PC-9 (cell line): ENCODE data around the gene RHCE. TPM values are rescaled to one million over a fixed set of nuclear protein-coding genes. Genes with fewer than 3 reads are reported as not detected.
"Not testable (repeated sequence)": the region's sequence is repeated elsewhere in the genome, so short reads cannot be mapped to it uniquely, and the experiment has no call there.

ENCODE experiments used
- BruUV-seq: library from RNA; stranded (reverse); fragments of 400-500 nt; replicated peaks from 2 replicates; lab custom pipeline; 2021; lab: Mats Ljungman, UMichigan
- CTCF ChIA-PET: fragments of 300-600 bp; sonication (Branson Sonifier 250); formaldehyde crosslinking; loops from one replicate; lab custom pipeline; 2022; ENCODE audit warnings: antibody characterized with exemption; lab: Charles Lee
- POLR2A ChIA-PET: fragments of 300-600 bp; sonication (Branson Sonifier 250); formaldehyde crosslinking; loops from one replicate; lab custom pipeline; 2022; ENCODE audit warnings: antibody characterized with exemption; ENCODE audit not compliant: unreplicated experiment; lab: Charles Lee
- DNase-seq, 2 experiments: peaks; one replicate each; pipeline versions ENCODE4 v3.0.0 to v3.0.0-alpha.2; 2015 to 2022; ENCODE audit warnings: mixed read lengths in 1 of 2
- H2AFZ ChIP-seq: fragments of 200-600 bp; sonication (generic); 2 replicates; pipeline ENCODE4 v1.8.1; 2017; ENCODE audit warnings: antibody characterized with exemption
- H3F3A ChIP-seq: fragments of 200-600 bp; sonication (generic); 2 replicates; pipeline ENCODE4 v1.8.1; 2017; ENCODE audit warnings: antibody characterized with exemption, mild to moderate bottlenecking, low read depth; ENCODE audit not compliant: insufficient read depth
- H3K27ac ChIP-seq: fragments of 200-600 bp; sonication (generic); 2 replicates; pipeline ENCODE4 v1.6.1; 2016; ENCODE audit warnings: mixed run types
- H3K27me3 ChIP-seq: fragments of 200-600 bp; sonication (generic); 2 replicates; pipeline ENCODE4 v1.6.1; 2016; ENCODE audit warnings: low read depth, mixed run types; ENCODE audit not compliant: insufficient read depth
- H3K36me3 ChIP-seq: fragments of 200-600 bp; sonication (generic); 2 replicates; pipeline ENCODE4 v1.6.1; 2016; ENCODE audit warnings: low read depth, mixed run types
- H3K4me1 ChIP-seq: fragments of 200-600 bp; sonication (generic); replicated peaks from 2 replicates; pipeline ENCODE4 v1.6.1; 2016; ENCODE audit warnings: mixed run types; ENCODE audit not compliant: insufficient read depth
- H3K4me2 ChIP-seq: fragments of 200-600 bp; sonication (generic); 2 replicates; pipeline ENCODE4 v1.6.1; 2017; ENCODE audit warnings: mixed run types
- H3K4me3 ChIP-seq: fragments of 200-600 bp; sonication (generic); 2 replicates; pipeline ENCODE4 v1.6.1; 2016; ENCODE audit warnings: mixed run types
- H3K79me2 ChIP-seq: fragments of 200-600 bp; sonication (generic); 2 replicates; pipeline ENCODE4 v1.6.1; 2017; ENCODE audit warnings: low read depth, mixed run types
- H3K9me2 ChIP-seq: fragments of 200-600 bp; sonication (generic); 2 replicates; pipeline ENCODE4 v1.8.1; 2017; ENCODE audit warnings: mild to moderate bottlenecking; ENCODE audit not compliant: insufficient read depth
- H3K9me3 ChIP-seq: fragments of 200-600 bp; sonication (generic); 2 replicates; pipeline ENCODE4 v1.8.1; 2016; ENCODE audit warnings: low read depth; ENCODE audit not compliant: insufficient read depth
- H4K20me1 ChIP-seq: fragments of 200-600 bp; sonication (generic); 2 replicates; pipeline ENCODE4 v1.8.1; 2017; ENCODE audit not compliant: insufficient read depth
- CTCF ChIP-seq: fragments of 200-600 bp; sonication (generic); conservative IDR thresholded peaks from 2 replicates; pipeline ENCODE4 v1.6.1; 2017; ENCODE audit warnings: mixed run types, antibody characterized with exemption, mild to moderate bottlenecking, moderate library complexity
- EZH2 ChIP-seq: fragments of 200-600 bp; sonication (generic); IDR thresholded peaks from 2 replicates; pipeline ENCODE4 v1.8.0; 2017; ENCODE audit warnings: antibody characterized with exemption, low read depth
- intact Hi-C: fragments of 100-400 bp; cut with micrococcal nuclease; formaldehyde crosslinking; loops from one replicate; pipeline ENCODE4 v1.10.0; 2022; ENCODE audit not compliant: unreplicated experiment
- total RNA-seq: library from RNA; stranded (reverse); gene quantifications from 2 replicates; pipeline ENCODE4 v1.2.3, GENCODE V29; 2021

Gene RHCE
- total RNA-seq, 1 experiment from 2014 or later = 0.22 TPM

- H3K27ac ChIP-seq, POLR2A ChIA-PET, H3K27me3 ChIP-seq, H3K79me2 ChIP-seq, H3K4me1 ChIP-seq, H3K4me2 ChIP-seq, H4K20me1 ChIP-seq, H3K9me2 ChIP-seq, H3K4me3 ChIP-seq, CTCF ChIA-PET, H2AFZ ChIP-seq, H3F3A ChIP-seq, DNase-seq, H3K9me3 ChIP-seq, BruUV-seq, intact Hi-C loops, H3K36me3 ChIP-seq: not testable (repeated sequence)
These were observed 42.3 kb downstream of the RHCE start for GRCh38 chr1:25378367-25378766.

GRCh38 chr1:25371757-25372156, 48.9 kb downstream of the RHCE start:
- H3K27me3 ChIP-seq, H3K4me2 ChIP-seq, H3K9me2 ChIP-seq, H3K79me2 ChIP-seq, H3K4me1 ChIP-seq, CTCF ChIA-PET, H3F3A ChIP-seq, H2AFZ ChIP-seq, H3K9me3 ChIP-seq, BruUV-seq, POLR2A ChIA-PET, H3K4me3 ChIP-seq, intact Hi-C loops, H3K36me3 ChIP-seq, DNase-seq, H4K20me1 ChIP-seq, H3K27ac ChIP-seq: not testable (repeated sequence)

GRCh38 chr1:25369691-25370271, 50.8 kb downstream of the RHCE start:
- CTCF ChIA-PET = interaction anchor here (0.6 kb wide), 1 partner anchor 149 kb away, joined by 4 read pairs; no protein-coding TSS in a partner anchor
- H3K27ac ChIP-seq, H3K79me2 ChIP-seq, H3F3A ChIP-seq, POLR2A ChIA-PET, H3K4me1 ChIP-seq, H3K4me3 ChIP-seq, DNase-seq, H3K36me3 ChIP-seq, H3K4me2 ChIP-seq, BruUV-seq, H3K27me3 ChIP-seq, intact Hi-C loops, H2AFZ ChIP-seq, H3K9me2 ChIP-seq, H4K20me1 ChIP-seq, H3K9me3 ChIP-seq: not testable (repeated sequence)

GRCh38 chr1:25369241-25369640, 51.4 kb downstream of the RHCE start:
- Histone ChIP-seq H4K20me1 (no peaks in the 10 kb centered on the region), H3K27ac (no peak overlapping the region), H2AFZ (no peak overlapping the region), H3K4me1 (no peaks in the 10 kb centered on the region), H3K9me2 (no peaks in the 10 kb centered on the region), H3F3A (no peaks in the 10 kb centered on the region), H3K27me3 (no peaks in the 10 kb centered on the region), H3K9me3 (no peaks in the 10 kb centered on the region), H3K36me3 (no peaks in the 10 kb centered on the region), H3K79me2 (no peaks in the 10 kb centered on the region), H3K4me3 (no peak overlapping the region), H3K4me2 (no peak overlapping the region)
- CTCF ChIA-PET = no interaction called here
- intact Hi-C loops = no loop called here
- POLR2A ChIA-PET = no interaction called here
- BruUV-seq = no TSS peak
- TF ChIP-seq EZH2 (no peak), CTCF (no peak)
- no peak for DNase-seq

GRCh38 chr1:25362634-25363559, 57.7 kb downstream of the RHCE start:
- BruUV-seq, H4K20me1 ChIP-seq, H3K27me3 ChIP-seq, CTCF ChIA-PET, intact Hi-C loops, H3F3A ChIP-seq, H3K79me2 ChIP-seq, H3K27ac ChIP-seq, H2AFZ ChIP-seq, POLR2A ChIA-PET, DNase-seq, H3K4me2 ChIP-seq, H3K9me3 ChIP-seq, H3K36me3 ChIP-seq, H3K9me2 ChIP-seq, H3K4me1 ChIP-seq, H3K4me3 ChIP-seq: not testable (repeated sequence)
